ENCODE data around the gene HHIPL1.

The HHIPL1 gene

DNA sequence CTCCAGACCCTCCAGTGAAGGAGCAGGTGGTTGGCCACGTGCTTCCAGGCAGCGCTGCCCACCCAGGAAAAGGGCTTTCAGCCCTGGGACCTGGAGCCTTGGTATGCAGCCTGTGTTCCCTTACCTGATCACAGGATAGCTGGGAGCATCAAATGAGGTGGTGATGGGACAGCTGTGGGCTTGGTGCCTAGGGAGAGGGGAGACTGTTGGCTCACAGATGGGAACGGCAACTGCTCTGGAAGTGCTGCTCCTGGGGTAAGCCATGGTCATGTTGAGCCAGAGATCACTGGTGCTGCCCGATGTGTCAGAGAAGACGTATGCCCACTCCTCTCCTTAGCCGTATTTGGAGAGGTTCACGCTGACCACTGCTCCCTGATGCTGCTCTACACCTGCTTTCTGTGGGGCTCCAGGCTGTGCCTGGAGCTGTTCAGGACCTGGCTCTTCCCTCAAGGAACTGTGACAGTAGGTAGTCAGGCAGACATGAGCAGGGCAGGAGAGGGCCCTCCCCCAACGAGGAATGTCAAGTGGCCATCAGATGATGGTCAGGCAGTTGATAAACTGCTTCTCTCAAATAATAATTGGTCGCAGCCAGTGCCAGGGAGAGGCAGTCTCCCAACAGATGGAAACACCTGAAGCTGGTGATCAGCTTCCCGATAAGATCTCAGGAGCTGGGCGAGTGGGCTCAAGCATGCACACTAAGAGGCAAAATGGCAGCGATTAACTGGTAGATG lies 36.3 kb downstream of the HHIPL1 start:
- Histone ChIP-seq H2AFZ (ENCODE audit: low read length) (no peak overlapping the region), H3K4me1 (ENCODE audit: insufficient read depth, low read length, poor library complexity, severe bottlenecking) (peaks cover 4% of the 10 kb centered on the region), H3K36me3 (ENCODE audit: insufficient read depth, low read length) (no peaks in the 10 kb centered on the region), H3K27me3 (ENCODE audit: insufficient read depth, low read length, poor library complexity, severe bottlenecking) (no peaks in the 10 kb centered on the region), H3K9me2 (replicated peaks; ENCODE audit: low read depth, low read length) (no peaks in the 10 kb centered on the region), H3K4me3 (ENCODE audit: low read length, poor library complexity, severe bottlenecking) (no peak overlapping the region), H3K4me2 (ENCODE audit: low read depth, low read length, poor library complexity, severe bottlenecking) (no peak overlapping the region), H3K9ac (ENCODE audit: low read depth, low read length, poor library complexity, severe bottlenecking) (no peak overlapping the region), H4K20me1 (ENCODE audit: insufficient read depth, low read length, poor library complexity, severe bottlenecking) (no peaks in the 10 kb centered on the region), H3K9me3 (ENCODE audit: insufficient read depth, low read depth, low read length) (no peaks in the 10 kb centered on the region), H3K79me2 (ENCODE audit: insufficient read depth, low read length) (no peaks in the 10 kb centered on the region), H3F3A (ENCODE audit: low read depth) (no peaks in the 10 kb centered on the region)
- TF ChIP-seq CTCF (conservative IDR thresholded peaks at IDR 0.05; ENCODE audit: low read length) (no peak), EZH2phosphoT487 (IDR thresholded peaks at IDR 0.05; ENCODE audit: borderline replicate concordance) (no peak)

DNA sequence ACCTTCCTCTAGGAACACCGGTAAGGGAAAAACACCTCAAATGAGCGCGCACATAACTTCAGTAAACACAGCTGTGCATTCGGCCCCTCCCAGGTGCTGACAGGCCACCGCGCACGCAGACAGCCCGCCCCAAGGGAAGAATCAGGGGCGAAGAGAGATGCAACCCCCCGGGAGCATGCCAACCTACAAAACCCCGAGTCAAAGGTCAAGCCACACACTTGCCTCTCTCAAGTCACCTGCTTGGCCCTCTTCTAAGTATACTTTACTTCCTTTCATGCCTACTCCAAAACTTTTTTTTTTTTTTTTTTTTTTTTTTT lies 36.9 kb downstream of the HHIPL1 start:
- TF ChIP-seq EZH2phosphoT487 (IDR thresholded peaks at IDR 0.05; ENCODE audit: borderline replicate concordance) (no peak), CTCF (conservative IDR thresholded peaks at IDR 0.05; ENCODE audit: low read length) (no peak)
- H3K36me3 ChIP-seq (ENCODE audit: insufficient read depth, low read length), result no peaks in the 10 kb centered on the region
- no peaks in the 10 kb centered on the region for H3F3A ChIP-seq (ENCODE audit: low read depth)

DNA sequence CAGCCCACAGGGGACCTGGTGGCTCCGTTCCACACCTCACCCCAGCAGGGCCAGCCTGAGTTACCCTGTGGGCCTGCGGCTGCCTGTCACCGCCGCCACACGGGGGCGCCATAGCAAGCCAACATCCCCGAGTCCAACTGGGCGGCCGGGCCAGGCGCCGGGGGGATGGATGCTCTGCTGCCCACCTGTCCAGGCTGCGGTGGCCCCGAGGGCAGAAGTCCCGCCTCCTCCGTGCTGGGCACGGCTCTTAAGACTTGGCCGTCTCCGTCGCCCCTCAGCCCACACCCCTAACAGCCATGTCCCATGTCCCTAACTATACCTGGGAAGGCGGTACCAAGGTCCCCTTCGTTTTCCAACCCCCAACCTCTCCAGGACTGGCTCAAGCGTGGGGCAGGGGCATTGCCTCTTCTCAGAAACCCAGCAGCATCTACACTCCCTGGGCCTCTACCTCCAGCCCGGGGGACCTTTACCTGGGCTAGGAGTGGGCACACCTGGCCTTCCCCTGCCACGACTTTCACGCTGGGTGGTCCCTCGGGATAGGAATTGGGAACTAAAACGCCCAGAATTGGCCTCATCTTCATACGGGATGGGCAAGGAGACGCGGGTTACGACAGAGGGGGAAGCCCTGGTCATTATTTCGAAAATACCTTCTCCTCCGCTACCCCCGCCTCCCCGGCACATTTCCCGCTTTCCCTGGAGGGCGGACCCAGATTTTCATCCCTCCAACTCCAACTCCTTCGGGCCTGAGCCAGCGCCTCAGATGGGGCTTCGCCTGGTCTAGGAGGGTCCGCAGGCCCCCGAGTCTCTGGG lies 38.1 kb downstream of the HHIPL1 start:
- Histone ChIP-seq H3K4me1 (ENCODE audit: insufficient read depth, low read length, poor library complexity, severe bottlenecking) (peaks cover 10% of the 10 kb centered on the region), H3K9me3 (ENCODE audit: insufficient read depth, low read depth, low read length) (no peaks in the 10 kb centered on the region), H3K36me3 (ENCODE audit: insufficient read depth, low read length) (no peaks in the 10 kb centered on the region), H3K79me2 (ENCODE audit: insufficient read depth, low read length) (no peaks in the 10 kb centered on the region), H3K9ac (ENCODE audit: low read depth, low read length, poor library complexity, severe bottlenecking) (peak overlapping the region; percentile 83), H3F3A (ENCODE audit: low read depth) (no peaks in the 10 kb centered on the region), H3K9me2 (replicated peaks; ENCODE audit: low read depth, low read length) (no peaks in the 10 kb centered on the region), H3K4me2 (ENCODE audit: low read depth, low read length, poor library complexity, severe bottlenecking) (peak overlapping the region; percentile 97), H4K20me1 (ENCODE audit: insufficient read depth, low read length, poor library complexity, severe bottlenecking) (no peaks in the 10 kb centered on the region), H3K4me3 (ENCODE audit: low read length, poor library complexity, severe bottlenecking) (peak overlapping the region; percentile 99), H3K27me3 (ENCODE audit: insufficient read depth, low read length, poor library complexity, severe bottlenecking) (no peaks in the 10 kb centered on the region), H2AFZ (ENCODE audit: low read length) (peak overlapping the region; percentile 100)
- TF ChIP-seq CTCF (conservative IDR thresholded peaks at IDR 0.05; ENCODE audit: low read length) (peak; percentile 85), EZH2phosphoT487 (IDR thresholded peaks at IDR 0.05; ENCODE audit: borderline replicate concordance) (no peak)

More for the DNA sequence above, 36.9 kb downstream of the HHIPL1 start:
- no peaks in the 10 kb centered on the region for H4K20me1 ChIP-seq (ENCODE audit: insufficient read depth, low read length, poor library complexity, severe bottlenecking)
- H3K9ac ChIP-seq (ENCODE audit: low read depth, low read length, poor library complexity, severe bottlenecking), result no peak overlapping the region
- peaks cover 4% of the 10 kb centered on the region for H3K4me1 ChIP-seq (ENCODE audit: insufficient read depth, low read length, poor library complexity, severe bottlenecking)
- no peak overlapping the region for H2AFZ ChIP-seq (ENCODE audit: low read length)
- H3K4me2 ChIP-seq (ENCODE audit: low read depth, low read length, poor library complexity, severe bottlenecking), result no peak overlapping the region
- H3K9me2 ChIP-seq (replicated peaks; ENCODE audit: low read depth, low read length), result no peaks in the 10 kb centered on the region
- H3K79me2 ChIP-seq (ENCODE audit: insufficient read depth, low read length), result no peaks in the 10 kb centered on the region
- H3K27me3 ChIP-seq (ENCODE audit: insufficient read depth, low read length, poor library complexity, severe bottlenecking), result no peaks in the 10 kb centered on the region
- H3K4me3 ChIP-seq (ENCODE audit: low read length, poor library complexity, severe bottlenecking), result no peak overlapping the region
- H3K9me3 ChIP-seq (ENCODE audit: insufficient read depth, low read depth, low read length), result no peaks in the 10 kb centered on the region

Data from Loucy (cell line).